Measurements from ENCODE around the gene RPUSD2. TPM values are rescaled to one million over a fixed set of nuclear protein-coding genes. Genes with fewer than 3 reads are reported as not detected.
A peak's percentile ranks its signal among the peaks of the same experiment; 100 is the strongest.
"Not testable (repeated sequence)": the region's sequence is repeated elsewhere in the genome, so short reads cannot be mapped to it uniquely, and the experiment has no call there.

The RPUSD2 gene
- total RNA-seq, 1 donor from 2014 or later, result 6.4 TPM

- Histone ChIP-seq H3K4me1 (peaks cover 23% of the 10 kb centered on the region), H3K27ac (no peak overlapping the region), H3K4me3 (no peak overlapping the region), H3K9me3 (no peaks in the 10 kb centered on the region), H3K27me3 (no peaks in the 10 kb centered on the region), H3K36me3 (peaks cover 6% of the 10 kb centered on the region)
- intact Hi-C loops (cut with DNase I), result no loop called here
- ATAC-seq, result no peak
- no peak for DNase-seq
- TF ChIP-seq, protein P1, sequence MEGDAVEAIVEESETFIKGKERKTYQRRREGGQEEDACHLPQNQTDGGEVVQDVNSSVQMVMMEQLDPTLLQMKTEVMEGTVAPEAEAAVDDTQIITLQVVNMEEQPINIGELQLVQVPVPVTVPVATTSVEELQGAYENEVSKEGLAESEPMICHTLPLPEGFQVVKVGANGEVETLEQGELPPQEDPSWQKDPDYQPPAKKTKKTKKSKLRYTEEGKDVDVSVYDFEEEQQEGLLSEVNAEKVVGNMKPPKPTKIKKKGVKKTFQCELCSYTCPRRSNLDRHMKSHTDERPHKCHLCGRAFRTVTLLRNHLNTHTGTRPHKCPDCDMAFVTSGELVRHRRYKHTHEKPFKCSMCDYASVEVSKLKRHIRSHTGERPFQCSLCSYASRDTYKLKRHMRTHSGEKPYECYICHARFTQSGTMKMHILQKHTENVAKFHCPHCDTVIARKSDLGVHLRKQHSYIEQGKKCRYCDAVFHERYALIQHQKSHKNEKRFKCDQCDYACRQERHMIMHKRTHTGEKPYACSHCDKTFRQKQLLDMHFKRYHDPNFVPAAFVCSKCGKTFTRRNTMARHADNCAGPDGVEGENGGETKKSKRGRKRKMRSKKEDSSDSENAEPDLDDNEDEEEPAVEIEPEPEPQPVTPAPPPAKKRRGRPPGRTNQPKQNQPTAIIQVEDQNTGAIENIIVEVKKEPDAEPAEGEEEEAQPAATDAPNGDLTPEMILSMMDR (IDR thresholded peaks at IDR 0.05), result no peak
Measured at GRCh38 chr15:40567111-40567510, 2.0 kb upstream of the RPUSD2 start.

- Histone ChIP-seq H3K9me3 (no peaks in the 10 kb centered on the region), H3K4me1 (peaks cover 7% of the 10 kb centered on the region), H3K4me3 (no peak overlapping the region), H3K27me3 (no peaks in the 10 kb centered on the region), H3K27ac (no peak overlapping the region), H3K36me3 (peaks cover 31% of the 10 kb centered on the region)
- TF ChIP-seq, protein P1 (IDR thresholded peaks at IDR 0.05), result no peak
- intact Hi-C loops (cut with DNase I), result no loop called here
- ATAC-seq (no peak), DNase-seq (no peak)
Measured at GRCh38 chr15:40575113-40575512, 6.0 kb downstream of the RPUSD2 start.

DNA sequence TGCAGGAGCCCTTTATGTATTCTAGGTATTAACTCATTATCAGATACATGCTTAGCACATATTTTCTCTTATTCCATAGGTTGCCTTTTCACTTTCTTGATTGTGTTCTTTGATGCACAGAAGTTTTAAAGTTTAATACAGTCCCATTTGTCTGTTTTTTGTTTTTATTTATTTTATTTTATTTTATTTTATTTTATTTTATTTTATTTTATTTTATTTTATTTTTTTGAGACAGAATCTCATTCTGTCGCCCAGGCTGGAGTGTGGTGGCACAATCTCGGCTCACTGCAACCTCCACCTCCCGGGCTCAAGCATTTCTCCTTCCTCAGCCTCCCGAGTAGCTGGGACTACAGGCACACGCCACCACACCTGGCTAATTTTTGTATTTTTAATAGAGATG lies 7.8 kb downstream of the RPUSD2 start:
- DNase-seq; ATAC-seq; H3K4me1 ChIP-seq; intact Hi-C loops (cut with DNase I); H3K9me3 ChIP-seq; H3K27me3 ChIP-seq; H3K4me3 ChIP-seq; H3K27ac ChIP-seq: not testable (repeated sequence)
- peaks cover 28% of the 10 kb centered on the region for H3K36me3 ChIP-seq

DNA sequence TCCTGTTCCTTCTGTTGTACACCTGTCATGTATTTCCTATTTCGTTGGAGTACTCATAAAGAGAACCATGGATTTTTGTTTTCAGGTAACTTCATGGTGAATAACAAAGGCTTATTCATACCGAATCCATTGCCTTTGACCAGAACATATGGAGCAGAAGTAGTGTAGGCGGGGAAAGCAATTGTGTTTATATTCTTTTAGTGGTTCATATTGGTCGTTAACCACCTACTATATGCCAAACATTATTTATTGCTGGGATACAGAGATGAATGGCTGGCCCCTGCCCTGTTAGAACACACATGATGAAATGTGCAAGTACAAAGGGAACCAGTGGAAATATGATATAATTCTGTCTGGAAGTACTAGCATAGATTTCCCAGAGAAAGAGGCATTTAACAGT lies 9.8 kb downstream of the RPUSD2 start:
- H3K4me1 ChIP-seq, result no peaks in the 10 kb centered on the region

GRCh38 chr15:40581796-40582195 lies 12.7 kb downstream of the RPUSD2 start:
- ATAC-seq, result not testable (repeated sequence)

More for the DNA sequence above, 9.8 kb downstream of the RPUSD2 start:
- TF ChIP-seq, protein P1 (IDR thresholded peaks at IDR 0.05), result no peak
- no peak for ATAC-seq
- Histone ChIP-seq H3K27me3 (no peaks in the 10 kb centered on the region), H3K4me3 (no peak overlapping the region), H3K36me3 (peaks cover 12% of the 10 kb centered on the region), H3K27ac (no peak overlapping the region), H3K9me3 (no peaks in the 10 kb centered on the region)
- no peak for DNase-seq
- intact Hi-C loops (cut with DNase I), result no loop called here

GRCh38 chr15:40582726-40583246 lies 13.7 kb downstream of the RPUSD2 start:
- ATAC-seq (peak; percentile 86), DNase-seq (no peak)
- Histone ChIP-seq H3K4me3 (peak overlapping the region; percentile 42), H3K36me3 (no peaks in the 10 kb centered on the region), H3K27ac (no peak overlapping the region), H3K9me3 (no peaks in the 10 kb centered on the region), H3K27me3 (no peaks in the 10 kb centered on the region), H3K4me1 (no peaks in the 10 kb centered on the region)
- intact Hi-C loops (cut with DNase I), result no loop called here
- TF ChIP-seq, protein P1 (IDR thresholded peaks at IDR 0.05), result no peak

More at GRCh38 chr15:40581796-40582195, 12.7 kb downstream of the RPUSD2 start:
- H3K4me1 ChIP-seq; H3K4me3 ChIP-seq; intact Hi-C loops (cut with DNase I); H3K27ac ChIP-seq; H3K36me3 ChIP-seq; DNase-seq; H3K27me3 ChIP-seq; H3K9me3 ChIP-seq: not testable (repeated sequence)

GRCh38 chr15:40584191-40584590 lies 15.1 kb downstream of the RPUSD2 start:
- Histone ChIP-seq H3K4me1 (no peaks in the 10 kb centered on the region), H3K4me3 (no peak overlapping the region), H3K9me3 (no peaks in the 10 kb centered on the region), H3K27me3 (no peaks in the 10 kb centered on the region), H3K27ac (no peak overlapping the region), H3K36me3 (no peaks in the 10 kb centered on the region)
- TF ChIP-seq, protein P1 (IDR thresholded peaks at IDR 0.05), result no peak
- ATAC-seq (no peak), DNase-seq (no peak)
- intact Hi-C loops (cut with DNase I), result no loop called here

Measured in upper lobe of right lung (tissue), 1 donor.